ENCODE measurements around the gene CHIA. TPM values are rescaled to one million over a fixed set of nuclear protein-coding genes. Genes with fewer than 3 reads are reported as not detected.
"Not testable (repeated sequence)": the region's sequence is repeated elsewhere in the genome, so short reads cannot be mapped to it uniquely, and the experiment has no call there.

Gene CHIA
- total RNA-seq, 2 donors from 2014 or later: not detected

DNA sequence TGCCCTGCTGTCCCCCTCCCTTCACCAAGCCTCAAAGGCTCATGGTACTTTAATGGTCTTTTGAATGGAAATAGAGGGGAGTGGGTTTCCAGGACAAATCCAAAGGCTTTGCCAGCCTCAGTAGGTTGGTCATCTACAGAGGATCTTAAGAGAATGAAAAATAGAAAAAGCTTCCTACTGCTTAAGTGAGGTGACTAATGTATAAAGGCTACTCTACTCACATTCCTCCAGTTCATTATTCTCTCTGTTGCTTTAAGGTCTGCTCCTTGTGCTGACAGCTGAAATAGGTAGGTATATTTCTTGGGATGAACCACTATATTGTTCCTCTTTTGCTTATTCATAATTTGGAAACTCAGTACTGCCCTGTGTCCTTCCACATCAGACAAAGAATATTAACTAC, 10.4 kb upstream of the CHIA start:
- intact Hi-C loops (cut with DNase I): no loop called here

DNA sequence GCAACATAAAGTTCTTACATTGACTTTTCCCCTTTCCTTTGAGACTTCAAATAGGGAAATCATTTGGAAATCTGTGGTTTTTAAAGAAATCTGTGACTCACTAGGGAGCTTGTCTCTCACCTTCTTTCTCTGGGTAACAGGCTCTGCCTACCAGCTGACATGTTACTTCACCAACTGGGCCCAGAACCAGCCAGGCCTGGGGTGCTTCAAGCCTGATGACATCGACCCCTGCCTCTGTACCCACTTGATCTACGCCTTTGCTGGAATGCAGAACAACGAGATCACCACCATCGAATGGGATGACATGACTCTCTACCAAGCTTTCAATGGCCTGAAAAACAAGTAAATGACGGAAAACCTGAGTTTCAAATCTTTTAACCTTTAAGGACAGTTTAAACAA, 9.2 kb upstream of the CHIA start:
- intact Hi-C loops (cut with DNase I): no loop called here
- DNase-seq: no peak
- peak in 1 of 2 donors; percentile 68 for ATAC-seq

More for the DNA sequence above, 10.4 kb upstream of the CHIA start:
- DNase-seq (no peak), ATAC-seq (no peak)

DNA sequence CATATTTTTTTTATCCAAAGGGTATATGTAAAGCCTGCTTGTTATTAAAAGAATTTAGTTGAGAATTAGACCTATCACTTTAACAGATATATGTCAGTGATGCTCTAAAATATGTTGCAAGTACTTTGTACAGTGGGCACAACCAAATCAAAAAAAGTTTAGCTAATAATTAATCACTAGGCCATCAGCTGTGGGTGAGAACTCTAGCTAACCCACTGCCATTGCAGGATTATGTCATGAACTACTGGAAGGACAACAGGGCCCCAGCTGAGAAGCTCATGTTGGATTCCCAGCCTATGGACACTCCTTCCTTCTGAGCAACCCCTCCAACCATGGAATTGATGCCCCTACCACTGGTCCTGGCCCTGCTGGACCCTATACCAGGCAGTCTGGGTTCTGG, 6.8 kb upstream of the CHIA start:
- intact Hi-C loops (cut with DNase I): no loop called here
- ATAC-seq (no peak), DNase-seq (no peak)

DNA sequence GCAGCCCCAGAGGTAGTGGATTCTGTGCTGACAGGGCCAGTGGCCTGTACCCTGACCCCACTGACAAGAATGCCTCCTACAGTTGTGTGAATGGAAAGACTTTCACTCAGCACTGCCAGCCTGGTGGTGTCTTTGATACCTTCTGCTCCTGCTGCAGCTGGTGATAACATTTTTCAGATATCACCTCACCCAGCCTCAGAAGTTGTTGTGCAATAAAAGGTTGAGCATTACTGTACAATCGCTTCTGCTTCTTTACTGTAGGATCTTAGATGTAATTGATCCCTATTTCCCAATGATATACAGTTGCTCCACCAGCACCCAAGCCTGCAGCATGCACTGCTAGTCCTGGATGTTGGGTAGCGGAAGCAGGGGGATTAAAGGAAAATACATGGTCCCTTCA, 4.8 kb upstream of the CHIA start:
- intact Hi-C loops (cut with DNase I): no loop called here
- ATAC-seq: no peak

DNA sequence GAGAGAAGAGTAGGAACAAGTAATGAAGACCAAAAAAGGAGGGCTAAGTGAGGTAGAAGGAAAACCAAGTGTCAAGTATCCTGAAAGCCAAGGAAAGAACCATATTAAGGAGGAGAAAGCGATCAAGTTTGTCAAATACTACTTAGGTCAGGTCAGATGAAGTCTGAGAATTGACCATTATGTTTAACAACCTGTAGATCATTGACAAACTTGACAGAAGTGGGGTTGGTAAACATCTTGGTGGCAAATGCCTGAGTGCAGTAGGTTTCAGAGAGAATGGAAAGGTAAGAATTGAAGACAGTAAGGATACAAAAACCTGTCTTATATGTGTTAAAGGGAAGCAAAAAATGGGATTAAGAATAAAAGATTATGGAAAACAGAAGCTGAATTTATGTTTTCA, 3.7 kb upstream of the CHIA start:
- DNase-seq (no peak), ATAC-seq (no peak)
- intact Hi-C loops (cut with DNase I): no loop called here

More for the DNA sequence above, 4.8 kb upstream of the CHIA start:
- DNase-seq: no peak

DNA sequence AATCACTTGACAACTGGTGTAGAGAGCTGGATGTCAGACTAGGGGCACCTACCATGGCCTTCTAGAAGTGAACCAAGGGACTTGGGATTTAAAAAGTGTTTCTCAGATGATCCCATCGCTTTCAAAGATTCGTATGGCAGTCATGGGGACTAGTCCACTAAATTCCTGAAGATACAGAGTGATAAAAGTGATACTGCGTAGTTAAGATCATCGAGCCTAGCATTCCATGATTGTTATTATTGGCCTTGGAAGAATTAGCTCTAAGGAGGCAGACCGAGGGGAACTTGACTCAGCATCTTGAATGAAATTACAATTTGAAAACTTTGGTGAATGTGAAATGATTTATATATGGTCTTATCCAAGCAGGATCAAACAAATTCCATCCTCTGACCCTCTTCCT, 1.3 kb upstream of the CHIA start:
- ATAC-seq (no peak), DNase-seq (no peak)
- intact Hi-C loops (cut with DNase I): no loop called here

DNA sequence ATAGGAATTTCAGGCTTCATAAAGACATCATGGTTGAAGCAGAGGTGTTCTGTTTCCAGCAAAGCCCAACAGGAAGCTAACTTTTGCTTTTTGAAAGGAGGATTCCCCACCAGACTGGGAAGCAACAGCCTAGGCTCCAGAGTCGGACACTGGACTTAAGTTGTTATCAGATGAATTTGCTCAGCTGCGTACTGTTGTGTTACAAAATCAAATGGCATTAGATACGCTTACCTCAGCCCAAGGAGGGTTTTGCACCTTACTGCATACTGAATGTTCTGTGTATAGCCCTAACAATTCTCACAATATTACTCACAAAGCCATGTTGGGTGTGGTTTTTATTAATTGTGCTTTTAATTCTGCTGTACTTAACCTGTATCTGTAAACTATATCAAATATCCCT, 547 bp upstream of the CHIA start:
- no peak for DNase-seq
- no peak for ATAC-seq
- intact Hi-C loops (cut with DNase I): no loop called here

DNA sequence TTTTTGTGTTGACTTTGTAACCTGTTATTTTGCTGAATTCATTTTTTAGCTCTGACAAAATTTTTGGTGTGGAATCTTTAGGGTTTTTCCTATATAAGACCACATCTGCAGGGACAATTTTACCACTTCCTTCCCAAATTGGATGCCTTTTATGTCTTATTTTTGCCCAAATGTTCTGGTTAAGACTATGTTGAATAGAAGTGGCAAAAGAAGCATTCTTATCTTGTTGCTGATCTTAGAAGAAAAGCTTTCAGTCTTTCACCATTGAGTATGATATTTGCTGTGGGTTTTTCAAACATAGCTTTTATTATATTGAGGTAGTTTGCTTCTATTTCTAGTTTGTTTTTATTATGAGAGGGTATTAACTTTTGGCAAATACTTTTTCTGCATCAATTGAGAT, 3.7 kb downstream of the CHIA start:
- intact Hi-C loops (cut with DNase I): no loop called here
- DNase-seq: no peak
- no peak for ATAC-seq

DNA sequence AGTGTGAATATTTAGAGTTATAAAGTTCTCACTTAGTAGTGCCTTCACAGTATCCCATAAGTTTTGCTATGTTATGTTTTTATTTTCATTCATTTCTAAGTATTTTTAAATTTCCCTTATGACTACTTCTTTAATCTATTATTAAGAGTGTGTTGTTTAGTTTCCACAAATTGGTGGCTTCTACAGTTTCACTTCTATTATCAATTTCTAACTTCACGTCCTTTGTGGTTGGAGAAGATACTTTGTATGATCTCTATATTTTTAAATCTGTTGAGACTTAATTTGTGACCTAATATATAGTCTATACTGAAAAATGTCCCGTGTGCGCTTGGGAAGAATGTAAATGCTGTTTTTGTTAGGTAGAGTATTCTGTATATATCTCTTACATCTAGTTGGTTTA, 11.7 kb downstream of the CHIA start:
- intact Hi-C loops (cut with DNase I): no loop called here
- ATAC-seq (no peak), DNase-seq (no peak)

DNA sequence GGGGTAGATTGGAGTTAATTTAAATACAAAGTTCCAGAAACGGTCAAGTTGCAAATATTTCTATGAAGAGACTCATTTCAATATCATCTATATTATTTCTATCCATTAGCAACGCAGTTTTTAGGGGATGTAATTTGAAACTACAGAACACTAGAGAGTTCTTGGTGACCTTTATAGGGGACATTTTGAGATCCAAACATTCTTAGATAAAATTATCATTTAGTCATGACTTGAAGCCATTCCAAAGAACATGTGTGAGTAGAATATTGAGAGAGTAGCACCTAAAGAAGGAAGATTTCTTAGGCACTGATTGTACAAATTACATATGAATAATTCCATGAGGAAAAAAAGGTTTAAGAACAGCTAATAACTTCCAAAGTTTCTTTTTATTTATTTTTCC, 19.0 kb downstream of the CHIA start:
- intact Hi-C loops (cut with DNase I): no loop called here
- no peak for DNase-seq
- no peak for ATAC-seq

DNA sequence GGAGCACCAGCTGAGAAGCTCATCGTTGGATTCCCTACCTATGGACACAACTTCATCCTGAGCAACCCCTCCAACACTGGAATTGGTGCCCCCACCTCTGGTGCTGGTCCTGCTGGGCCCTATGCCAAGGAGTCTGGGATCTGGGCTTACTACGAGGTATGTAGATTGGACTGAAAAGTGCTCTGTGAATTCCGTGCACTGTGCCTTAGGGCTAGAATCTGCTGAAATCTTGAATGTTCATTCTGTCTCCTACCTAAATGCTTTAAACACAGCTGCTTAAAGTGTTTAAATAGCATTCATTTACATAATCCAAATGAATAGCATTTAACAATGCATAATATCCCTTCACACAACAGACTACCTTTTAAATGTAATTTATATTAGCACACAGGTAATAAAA, 27.9 kb downstream of the CHIA start:
- intact Hi-C loops (cut with DNase I): no loop called here
- DNase-seq: no peak
- ATAC-seq: no peak

DNA sequence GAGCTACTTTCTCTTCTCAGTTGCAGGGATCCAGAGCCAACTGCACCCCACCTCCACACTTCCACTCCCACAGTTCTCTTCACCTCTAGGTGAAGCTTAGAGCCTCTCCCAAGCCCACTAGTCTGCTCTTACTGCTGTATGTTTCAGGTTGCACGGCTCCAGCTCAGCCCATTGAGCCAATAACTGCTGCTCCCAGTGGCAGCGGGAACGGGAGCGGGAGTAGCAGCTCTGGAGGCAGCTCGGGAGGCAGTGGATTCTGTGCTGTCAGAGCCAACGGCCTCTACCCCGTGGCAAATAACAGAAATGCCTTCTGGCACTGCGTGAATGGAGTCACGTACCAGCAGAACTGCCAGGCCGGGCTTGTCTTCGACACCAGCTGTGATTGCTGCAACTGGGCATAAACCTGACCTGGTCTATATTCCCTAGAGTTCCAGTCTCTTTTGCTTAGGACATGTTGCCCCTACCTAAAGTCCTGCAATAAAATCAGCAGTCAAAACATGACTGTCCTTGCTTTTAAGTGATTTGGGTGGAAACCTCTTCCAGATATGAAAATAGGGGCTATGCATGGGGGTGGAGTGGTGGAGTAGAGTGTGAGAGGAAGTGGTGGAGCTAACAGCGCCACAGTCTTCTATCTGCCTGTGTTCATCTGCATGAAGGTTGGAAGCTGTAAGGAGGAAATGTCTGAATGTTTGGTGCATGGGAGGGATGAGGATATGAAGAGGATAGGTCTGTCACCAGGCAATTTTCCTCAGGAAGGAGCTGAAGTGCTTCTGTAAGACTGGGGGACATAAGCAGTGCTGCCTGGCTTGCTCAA, 29.6 kb downstream of the CHIA start:
- no peak for DNase-seq
- intact Hi-C loops (cut with DNase I): no loop called here
- ATAC-seq: no peak

DNA sequence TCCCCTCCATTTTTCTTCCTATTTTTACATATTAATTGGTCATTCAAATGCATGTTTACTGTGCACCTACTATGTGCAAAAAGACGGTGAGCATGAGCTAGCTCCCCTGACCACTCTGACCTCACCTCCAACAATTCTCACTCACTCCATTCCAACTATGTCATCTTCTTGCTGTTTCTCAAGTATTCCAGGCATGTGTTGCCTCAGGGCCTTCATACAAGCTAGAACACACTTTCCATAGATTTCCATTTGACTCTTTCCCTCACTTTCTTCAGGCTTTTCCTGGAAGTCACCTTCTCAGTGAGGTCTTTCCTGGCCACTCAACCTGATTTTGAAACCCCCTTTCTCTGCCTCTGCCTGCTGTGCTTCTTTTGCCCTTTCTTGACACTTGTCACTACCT, 32.6 kb downstream of the CHIA start:
- ATAC-seq: no peak
- DNase-seq: no peak
- intact Hi-C loops (cut with DNase I): no loop called here

DNA sequence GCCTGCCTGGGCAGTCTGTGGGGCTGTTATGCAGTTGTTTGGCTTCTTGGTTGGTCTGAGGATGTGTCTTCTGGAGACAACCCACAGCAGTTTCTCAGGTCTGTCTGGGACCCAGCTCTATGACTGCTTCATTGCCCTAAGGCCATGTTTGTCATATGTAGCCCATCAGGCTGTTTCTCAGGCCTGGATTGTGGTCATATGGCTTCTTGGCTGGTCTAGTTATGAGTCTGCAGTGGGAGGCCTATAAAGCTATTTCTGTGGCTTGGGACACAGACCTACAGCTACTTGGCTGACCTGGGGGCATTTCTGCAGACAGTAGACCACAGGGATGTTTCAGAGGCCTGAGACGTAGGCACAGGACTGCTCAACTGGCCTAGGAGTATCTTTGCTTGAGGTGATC, 41.5 kb downstream of the CHIA start:
- DNase-seq: no peak
- intact Hi-C loops (cut with DNase I): loop anchor here in 1 of 2 donors (10.0 kb wide), 1 partner anchor 107 kb away; the partner anchor contains the start of gene CHI3L2
- ATAC-seq: no peak

DNA sequence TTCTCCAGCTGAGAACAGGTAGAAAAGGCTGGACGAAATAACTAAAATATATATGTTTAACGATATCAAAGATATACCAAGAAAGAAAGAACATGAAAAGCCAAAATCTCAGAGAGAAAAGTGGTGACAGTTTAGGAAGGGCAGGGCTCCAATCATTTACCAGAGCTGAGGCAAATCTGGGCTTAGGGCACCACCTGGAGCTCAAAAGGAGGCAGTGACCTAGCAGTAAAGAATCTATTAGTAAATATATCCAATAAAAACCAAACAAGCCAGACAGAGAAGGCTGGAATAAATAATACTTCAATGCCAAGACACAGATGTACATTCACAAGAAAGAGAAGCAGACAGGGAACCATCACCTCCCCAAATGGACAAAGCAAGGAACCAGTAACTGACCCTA, 43.5 kb downstream of the CHIA start:
- DNase-seq (peak; percentile 25), ATAC-seq (peak; percentile 59 to 63)
- intact Hi-C loops (cut with DNase I): loop anchor here in 1 of 2 donors (10.0 kb wide), 1 partner anchor 109 kb away; the partner anchor contains the start of gene CHI3L2

DNA sequence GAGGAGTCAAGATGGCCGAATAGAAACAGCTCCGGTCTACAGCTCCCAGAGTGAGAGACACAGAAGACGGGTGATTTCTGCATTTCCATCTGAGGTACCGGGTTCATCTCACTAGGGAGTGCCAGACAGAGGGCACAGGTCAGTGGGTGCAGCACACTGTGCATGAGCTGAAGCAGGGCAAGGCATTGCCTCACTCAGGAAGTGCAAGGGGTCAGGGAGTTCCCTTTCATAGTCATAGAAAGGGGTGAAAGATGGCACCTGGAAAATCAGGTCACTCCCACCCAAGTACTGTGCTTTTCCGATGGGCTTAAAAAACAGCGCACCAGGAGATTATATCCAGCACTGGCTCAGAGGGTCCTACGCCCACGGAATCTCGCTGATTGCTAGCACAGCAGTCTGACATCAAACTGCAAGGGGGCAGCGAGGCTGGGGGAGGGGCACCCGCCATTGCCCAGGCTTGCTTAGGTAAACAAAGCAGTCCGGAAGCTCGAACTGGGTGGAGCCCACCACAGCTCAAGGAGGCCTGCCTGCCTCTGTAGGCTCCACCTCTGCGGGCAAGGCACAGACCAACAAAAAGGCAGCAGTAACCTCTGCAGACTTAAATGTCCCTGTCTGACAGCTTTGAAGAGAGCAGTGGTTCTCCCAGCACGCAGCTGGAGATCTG, 44.7 kb downstream of the CHIA start:
- not testable (repeated sequence) for DNase-seq, ATAC-seq
- intact Hi-C loops (cut with DNase I): loop anchor here in 1 of 2 donors (10.0 kb wide), 1 partner anchor 111 kb away; the partner anchor contains the start of gene CHI3L2

DNA sequence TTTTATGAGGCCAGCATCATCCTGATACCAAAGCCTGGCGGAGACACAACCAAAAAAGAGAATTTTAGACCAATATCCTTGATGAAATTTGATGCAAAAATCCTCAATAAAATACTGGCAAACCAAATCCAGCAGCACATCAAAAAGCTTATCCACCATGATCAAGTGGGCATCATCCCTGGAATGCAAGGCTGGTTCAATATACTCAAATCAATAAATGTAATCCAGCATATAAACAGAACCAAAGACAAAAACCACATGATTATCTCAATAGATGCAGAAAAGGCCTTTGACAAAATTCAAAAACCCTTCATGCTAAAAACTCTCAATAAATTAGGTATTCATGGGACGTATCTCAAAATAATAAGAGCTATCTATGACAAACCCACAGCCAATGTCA, 48.2 kb downstream of the CHIA start:
- not testable (repeated sequence) for DNase-seq, ATAC-seq
- intact Hi-C loops (cut with DNase I): loop anchor here in 1 of 2 donors (10.0 kb wide), 1 partner anchor 114 kb away; the partner anchor contains the start of gene CHI3L2

DNA sequence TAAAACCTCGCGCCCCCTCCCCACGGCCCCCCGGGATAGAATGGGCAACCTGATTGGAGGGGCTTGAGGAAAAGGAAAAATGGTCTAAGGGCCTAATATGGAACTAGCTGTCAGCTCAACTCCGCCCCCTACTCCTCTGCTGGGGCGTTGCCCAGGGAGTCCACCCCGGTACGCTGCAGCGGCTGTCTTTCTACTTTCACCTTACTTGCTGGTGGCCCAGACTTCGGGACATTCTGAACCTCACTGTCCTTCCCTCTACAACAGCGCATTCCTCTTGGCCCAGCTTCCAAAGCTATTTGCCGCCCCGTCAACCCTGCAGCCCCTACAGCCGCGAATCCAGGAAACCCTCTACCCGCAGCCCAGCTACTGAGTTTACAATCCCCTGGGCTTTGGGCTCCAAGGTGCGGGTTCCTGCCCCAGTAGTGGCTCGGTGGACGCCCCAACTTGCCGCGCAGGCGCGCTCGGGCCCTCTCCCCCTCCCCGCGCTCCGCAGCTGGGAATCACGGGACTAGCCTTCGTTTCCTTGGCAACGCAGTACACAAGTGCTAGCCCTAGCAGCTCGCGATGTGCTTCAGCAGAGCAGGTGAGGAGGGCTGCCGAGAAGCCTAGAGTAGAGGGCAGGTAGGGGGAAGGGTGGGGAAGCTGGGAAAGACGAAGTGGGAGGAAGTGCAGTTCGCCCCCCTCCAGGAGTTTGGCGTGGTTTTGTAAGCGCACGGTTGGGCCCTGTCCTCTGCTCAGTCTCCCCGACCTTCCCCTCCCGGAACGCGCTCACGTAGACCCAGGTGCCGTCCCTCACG, 55.6 kb downstream of the CHIA start:
- intact Hi-C loops (cut with DNase I): no loop called here
- peak; percentile 87 for DNase-seq
- ATAC-seq: peak; percentile 98 to 99

DNA sequence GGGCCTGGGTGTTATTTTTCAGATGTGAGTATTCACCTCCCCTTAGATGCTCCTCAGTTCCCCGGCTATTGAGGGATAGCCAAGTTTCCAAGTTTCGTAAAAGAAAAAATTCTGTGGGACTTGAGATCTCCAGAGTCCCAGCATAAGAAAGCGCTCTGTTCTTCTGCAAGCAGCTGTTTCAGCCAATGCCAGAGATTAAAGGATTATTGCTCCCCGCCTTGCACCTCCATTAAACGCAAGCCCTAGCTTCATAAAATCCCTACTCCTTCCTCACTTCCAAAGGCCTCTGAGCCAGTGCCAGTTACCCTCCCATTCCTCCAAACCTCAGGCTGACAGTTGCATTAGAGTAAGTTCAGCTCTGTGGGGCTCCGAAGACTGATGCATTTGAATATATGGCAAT, 56.4 kb downstream of the CHIA start:
- ATAC-seq: no peak
- intact Hi-C loops (cut with DNase I): no loop called here
- DNase-seq: no peak

DNA sequence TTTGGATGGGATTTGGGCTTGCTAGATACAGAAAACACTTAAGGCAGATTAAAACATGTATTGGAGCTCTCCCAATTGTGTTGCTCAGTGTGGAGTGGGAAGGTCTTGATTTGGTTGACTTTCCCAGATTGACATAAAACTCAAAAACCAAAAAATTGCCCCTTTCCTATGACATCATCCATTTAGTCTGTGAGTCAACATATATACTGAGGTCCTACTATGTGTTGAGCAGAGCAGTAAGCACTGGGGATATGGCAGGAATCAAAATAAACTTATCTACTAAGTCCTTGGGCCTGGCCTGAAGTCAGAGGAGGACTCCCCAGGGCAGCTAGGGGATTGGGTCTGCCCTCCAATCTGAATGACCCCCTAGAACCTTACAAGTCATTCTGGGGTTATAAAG, 61.0 kb downstream of the CHIA start:
- ATAC-seq (no peak), DNase-seq (no peak)
- intact Hi-C loops (cut with DNase I): no loop called here

Measured in left cardiac atrium (tissue), 4 donors.